GM18498 (cell line): ENCODE measurements around the gene CYP4F3.
"Not testable (repeated sequence)": the region's sequence is repeated elsewhere in the genome, so short reads cannot be mapped to it uniquely, and the experiment has no call there.

Source experiments
- ATAC-seq: cut with Tn5 transposase; IDR thresholded peaks from one replicate; pipeline ENCODE4 v1.9.1; 2021; ENCODE audit warnings: mild to moderate bottlenecking, moderate library complexity; ENCODE audit not compliant: unreplicated experiment

Gene CYP4F3

DNA sequence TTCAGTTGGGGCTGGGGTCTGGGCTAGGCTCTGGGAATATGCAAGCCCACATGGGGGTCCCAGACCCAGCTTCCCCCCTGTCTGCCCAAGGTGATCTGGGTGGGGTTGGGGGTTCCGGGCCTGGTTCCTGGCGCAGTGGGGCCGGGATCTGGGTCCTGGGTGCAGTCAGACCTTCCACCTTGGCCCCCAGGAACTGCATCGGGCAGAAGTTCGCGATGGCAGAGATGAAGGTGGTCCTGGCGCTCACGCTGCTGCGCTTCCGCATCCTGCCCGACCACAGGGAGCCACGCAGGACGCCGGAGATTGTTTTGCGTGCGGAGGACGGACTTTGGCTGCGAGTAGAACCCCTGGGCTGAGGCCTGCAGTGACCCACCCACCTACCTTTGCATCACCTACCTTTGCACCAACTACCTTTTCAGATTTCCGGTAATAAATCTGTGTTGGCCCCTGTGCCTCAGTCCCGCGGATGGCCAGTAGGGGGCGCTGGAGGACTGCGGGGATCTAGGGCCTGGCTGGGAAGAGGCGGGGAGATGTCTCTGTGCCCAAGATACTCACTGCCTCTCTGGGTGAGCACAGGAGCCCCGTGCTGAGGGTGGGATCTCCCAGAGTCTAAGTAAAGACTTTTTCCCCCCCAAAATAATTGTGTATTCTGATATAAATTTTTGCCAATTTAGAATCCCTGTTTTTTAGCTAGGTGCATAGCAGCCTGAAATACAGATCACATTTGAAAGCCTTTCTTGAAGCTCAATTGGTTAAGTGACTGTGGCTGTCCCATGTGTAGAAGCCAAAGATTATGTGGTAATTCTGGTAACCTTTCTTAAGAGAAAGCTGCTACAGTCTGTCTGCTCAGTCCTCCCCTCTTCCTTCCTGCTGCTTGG is 11.5 kb upstream of the CYP4F3 start:
- no peak for ATAC-seq

DNA sequence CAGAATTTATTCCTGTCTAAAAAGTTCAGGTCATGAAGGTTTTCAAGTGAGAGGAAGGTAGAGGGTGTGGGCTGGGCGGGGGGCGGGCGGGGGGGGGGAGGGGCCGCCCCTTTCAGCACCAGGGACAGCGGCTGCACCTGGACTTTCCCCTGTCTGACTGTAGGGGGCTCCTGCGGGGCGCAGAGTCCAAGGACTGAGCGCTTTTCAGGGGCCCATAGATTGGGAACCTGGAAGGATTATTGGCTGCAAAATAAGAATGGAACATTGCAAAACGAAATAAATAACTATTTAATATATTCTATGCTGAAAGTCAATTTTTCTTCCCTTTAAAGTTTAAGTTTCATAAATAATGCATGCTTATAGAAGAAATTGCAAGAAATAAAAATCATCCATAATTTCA is 8.9 kb upstream of the CYP4F3 start:
- ATAC-seq, result no peak

DNA sequence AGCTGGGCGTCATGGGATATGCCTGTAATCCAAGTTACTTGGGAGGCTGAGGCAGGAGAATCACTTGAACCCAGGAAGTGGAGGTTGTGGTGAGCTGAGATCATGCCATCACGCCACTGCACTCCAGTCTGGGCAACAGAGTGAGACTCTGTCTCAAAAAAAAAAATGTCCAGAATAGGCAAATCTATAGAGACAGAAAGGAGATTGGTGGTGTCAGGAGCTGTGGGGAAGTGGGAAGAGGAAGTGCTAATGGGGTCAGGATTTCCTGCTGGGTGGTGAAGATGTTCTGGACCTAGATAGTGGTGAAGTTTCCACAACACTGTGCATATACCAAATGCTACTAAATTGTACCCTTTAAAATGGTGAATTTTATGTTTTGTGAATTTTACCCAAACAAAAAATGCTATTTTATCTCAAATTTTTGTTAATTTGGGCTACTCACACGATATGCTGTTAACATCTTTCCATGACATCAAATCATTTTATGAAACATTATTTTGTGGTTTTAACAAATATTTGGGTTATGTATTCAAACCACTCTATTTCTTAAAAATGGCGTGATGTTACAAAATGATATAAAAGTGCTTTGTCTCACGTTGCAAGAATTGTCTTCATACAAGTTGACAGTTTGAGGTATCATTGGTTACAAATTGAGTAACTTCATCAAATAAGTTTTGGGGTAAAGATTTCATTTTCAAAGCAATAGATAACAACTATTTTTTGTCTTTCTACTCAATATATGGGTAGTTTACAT is 7.4 kb upstream of the CYP4F3 start:
- no peak for ATAC-seq

DNA sequence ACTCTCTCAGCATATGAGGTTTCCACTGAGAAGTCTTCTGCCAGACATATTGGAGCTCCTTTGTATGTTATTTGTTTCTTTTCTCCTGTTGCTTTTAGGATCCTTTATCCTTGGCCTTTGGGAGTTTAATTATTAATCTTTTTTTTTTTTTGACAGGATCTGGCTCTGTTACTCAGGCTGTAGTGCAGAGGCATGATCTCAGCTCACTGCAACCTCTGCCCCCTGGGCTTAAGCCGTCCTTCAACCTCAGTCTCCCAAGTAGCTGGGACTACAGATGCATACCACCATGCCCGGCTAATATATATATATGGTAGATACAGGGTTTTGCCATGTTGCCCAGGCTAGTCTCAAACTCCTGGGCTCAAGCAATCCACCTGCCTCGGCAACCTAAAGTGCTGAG is 6.6 kb upstream of the CYP4F3 start:
- ATAC-seq, result no peak

DNA sequence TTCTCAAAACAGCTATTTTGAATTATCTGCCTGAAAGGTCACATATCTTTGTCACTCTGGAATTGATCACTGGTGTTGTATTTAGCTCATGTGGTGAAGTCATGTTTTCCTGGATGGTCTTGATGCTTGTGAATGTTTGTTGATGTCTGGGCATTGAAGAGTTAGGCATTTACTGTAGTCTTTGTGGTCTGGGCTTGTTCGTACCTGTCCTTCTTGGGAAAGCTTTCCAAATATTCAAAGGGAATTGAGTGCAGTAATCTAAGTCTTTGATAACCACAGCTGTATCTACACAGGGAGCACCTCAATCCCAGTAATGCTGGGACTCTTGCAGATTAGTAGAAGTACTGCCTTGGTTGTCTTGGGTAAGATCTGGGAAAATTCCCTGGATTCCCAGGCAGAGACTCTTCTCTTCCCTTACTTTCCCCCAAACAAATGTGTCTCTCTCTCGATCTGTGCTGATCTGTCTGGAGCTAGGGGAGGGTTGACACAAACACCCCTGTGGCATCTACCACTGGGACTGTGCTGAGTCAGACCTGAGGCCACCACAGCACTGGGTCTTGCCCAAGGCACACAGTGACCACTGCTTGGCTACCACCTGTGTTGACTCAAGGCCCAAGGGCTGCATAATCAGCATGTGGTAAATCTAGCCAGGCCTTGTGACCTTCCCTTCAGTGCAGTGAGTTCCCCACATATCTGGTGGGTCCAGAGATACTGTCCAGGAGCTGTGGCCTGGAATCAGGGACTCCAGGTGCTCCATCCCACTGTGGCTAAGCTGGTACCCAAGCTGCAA is 5.5 kb upstream of the CYP4F3 start:
- no peak for ATAC-seq

DNA sequence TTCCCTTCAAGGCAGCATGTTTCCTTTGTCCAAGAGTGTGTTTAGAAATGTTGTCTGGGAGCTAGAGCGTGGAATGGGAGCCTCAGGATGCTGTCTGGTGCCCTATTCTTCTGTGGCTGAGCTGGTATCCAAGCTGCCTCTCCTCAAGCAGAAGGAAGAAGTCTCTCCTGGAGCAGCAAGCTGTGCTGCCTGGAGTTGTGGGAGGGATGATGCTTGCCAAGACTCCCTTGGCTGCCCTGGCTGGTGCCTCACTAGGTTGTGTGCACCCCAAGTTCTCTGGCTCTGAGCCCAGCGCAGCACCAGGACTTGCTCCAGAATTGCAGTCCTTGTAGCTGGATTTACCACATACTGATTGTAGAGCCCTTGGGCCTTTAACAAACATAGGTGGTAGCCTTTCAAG is 4.7 kb upstream of the CYP4F3 start:
- ATAC-seq, result no peak

DNA sequence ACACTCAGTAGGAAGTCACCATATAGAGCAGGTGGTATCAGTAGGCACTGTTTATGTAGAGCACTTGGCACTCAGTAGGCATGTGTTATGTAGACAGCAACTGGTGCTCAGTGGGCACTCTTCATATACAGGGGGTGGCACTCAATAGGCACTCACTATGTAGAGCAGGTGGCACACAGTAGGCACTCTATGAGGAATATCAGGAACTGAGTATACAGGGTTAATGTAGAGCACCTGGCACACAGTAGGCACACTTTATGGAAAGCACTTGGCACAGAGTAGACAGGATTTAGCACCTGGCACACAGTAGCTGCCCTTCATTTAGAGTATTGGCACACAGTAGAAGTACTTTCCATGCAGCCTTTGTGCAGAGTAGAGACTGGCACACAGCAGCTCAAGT is 1.1 kb upstream of the CYP4F3 start:
- no peak for ATAC-seq

DNA sequence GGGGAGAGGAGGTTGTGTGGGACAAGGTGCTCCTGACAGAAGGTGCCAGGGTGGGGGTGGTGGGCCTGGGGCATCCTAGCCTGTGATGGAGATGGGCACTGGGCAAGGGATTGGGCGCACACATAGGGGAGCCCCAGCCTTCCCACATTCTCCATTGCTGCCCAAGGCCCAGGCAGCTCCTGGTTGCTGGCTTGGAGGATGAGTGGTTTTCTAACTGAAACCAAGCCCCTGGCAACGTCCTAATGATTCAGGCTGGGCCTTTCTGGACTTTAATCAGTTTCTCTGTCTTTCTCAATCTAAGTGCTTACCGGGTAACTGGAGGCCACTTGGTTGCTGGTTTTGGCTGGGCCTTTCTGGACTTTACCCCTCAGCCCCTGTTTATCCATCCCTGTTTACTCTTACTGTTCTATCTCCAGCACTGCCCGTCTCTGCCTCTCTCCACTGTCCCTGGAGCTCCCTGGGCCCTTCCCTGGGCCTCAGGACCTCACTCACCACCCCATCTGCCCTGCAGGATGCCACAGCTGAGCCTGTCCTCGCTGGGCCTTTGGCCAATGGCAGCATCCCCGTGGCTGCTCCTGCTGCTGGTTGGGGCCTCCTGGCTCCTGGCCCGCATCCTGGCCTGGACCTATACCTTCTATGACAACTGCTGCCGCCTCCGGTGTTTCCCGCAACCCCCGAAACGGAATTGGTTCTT is 354 bp downstream of the CYP4F3 start:
- no peak for ATAC-seq

DNA sequence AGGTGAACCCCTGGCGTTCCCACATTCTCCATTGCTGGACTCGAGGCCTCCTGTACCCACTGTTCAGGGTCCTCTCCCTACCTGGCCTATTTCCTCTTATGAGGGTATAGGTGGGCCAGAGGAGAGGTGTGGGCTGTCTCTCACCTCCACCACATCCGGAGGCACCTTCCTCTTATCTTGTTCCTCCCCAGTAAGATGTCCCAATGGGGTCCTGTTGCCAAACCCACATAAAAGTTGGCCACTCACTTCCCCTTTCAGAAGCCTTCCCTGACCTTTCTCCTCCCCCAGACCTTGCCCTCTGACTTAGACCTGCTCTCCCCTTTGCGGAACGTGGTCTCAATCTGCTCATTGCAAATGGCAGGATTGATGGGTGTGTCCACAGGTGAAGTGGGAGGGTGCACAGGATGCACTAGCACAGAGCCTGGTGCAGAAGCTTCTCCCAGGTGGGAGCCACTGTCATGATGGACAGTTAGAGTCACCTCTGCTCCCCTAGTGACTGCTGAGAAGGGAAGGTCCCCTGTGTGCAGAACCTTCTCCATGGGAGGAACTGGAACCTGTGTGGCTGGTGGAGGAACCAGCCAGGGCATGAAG is 1.3 kb downstream of the CYP4F3 start:
- ATAC-seq, result no peak

DNA sequence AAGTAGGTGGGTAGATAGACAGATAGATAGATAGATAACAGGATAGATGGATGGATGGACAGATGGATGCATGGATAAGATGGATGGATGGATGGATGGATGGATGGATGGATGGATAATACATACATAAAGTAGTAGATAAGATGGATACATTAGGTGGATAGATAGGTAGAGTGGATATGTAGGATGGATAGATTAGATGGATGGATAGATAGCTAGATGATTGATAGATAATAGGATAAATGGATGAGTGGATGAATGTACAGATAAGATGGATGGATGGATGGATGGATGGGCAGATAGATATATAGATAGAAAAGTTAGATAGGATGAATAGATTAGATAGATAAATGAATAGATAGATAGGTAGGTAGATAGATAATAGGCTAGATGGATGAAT is 2.1 kb downstream of the CYP4F3 start:
- no peak for ATAC-seq

DNA sequence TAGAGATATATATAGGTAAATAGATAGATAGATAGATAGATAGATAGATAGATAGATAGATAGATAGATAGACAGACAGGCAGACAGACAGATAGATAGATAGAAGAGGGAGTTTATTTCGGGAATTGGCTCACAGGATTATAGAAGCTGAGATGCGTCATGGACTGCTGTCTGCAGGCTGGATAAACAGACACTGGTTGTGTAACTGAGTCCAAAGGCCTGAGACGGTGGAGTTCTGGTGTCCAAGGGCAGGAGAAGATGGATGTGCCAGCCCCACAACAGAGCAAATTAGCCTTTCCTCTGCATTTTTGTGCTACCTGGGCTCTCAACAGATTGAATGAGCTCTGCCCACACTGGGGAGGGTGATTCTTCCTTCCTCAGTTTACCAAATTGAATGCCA is 2.7 kb downstream of the CYP4F3 start:
- ATAC-seq, result no peak

DNA sequence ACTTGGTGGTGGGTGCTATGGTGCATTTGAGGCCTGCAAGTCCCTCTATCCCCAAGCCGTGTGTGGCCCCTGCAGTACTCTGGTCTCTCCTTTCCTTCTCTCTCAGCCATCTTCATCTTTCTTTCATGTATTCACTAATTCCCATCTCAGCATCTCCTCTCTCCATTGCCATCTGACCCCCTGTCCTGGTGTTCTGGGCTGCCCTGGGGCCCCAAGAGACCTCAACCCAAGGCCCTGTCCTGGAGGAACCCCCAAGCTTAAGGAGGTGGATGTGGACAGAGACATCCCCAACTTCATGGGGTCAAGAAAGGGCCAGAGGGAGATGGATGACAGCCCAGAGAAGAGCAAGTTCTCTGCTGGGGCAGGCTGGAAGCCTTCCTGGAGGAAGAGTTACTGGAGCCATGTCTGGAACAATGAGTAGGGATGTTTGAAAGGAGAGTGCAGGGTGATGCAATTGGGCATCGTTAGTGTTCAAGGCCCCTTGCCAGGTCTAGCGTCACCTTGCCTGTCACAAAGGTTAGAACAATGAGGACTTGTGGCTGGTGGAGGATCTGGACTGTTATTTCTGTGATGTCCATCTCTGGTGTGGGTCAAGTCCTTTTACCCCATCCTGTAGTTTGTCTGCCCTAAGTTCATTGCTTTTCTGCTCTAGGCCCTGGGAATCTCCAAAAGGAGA is 3.5 kb downstream of the CYP4F3 start:
- ATAC-seq, result no peak

DNA sequence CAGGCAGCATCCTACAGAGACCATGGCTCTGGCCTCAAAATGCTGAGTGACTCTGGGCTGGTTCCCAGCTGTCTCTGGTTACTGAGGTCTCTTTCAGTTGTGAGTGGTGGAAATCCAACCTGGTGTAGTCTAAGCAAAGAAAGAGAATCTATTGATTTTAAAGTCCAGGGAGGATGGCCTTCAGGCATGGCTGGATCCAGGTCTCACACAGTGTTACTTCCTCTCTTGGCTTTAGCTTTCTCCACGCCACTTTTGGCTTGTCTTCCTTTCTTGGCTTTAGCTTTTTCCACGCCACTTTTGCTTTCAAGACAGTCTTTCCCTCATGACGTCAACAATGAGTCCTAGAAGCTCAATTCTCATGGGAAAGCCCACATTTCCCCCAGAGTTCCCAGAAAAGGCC is 4.1 kb downstream of the CYP4F3 start:
- no peak for ATAC-seq

DNA sequence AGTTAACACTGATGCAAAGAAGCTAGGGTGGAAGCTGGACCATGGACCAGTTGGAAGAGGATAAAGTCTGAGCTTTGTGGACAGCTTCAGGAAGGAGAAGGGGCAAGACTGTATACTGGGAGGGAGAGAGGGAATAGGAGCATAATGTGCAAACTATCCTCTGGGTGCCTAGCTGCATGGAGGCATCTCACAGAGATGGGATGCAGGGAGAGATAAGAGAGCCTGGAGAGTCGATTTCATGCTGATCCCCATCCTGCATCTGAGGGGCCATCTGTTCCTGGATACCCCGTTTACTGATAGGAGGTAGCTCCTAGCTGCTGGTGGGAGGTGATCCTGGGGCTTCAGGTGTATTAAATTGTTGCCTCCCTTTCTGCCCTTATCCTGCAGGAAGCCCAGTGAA is 8.8 kb downstream of the CYP4F3 start:
- no peak for ATAC-seq

DNA sequence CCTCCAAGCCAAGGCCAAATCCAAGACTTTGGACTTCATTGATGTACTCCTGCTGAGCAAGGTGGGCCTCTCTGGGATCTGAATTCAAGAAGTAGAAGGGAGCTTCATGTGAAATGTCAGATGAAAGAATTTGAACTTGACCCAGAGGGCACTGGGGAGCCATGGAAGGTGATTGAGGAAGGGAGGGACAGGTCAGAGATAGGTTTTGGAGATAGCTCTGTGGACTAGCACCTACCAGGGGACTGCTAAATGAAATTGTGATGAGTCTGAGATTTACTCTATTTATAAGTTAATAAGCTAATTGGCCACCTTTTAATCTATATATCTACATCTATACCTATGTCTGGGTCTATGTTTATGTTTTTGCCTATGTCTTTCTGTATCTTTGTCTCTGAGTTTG is 9.4 kb downstream of the CYP4F3 start:
- not testable (repeated sequence) for ATAC-seq

DNA sequence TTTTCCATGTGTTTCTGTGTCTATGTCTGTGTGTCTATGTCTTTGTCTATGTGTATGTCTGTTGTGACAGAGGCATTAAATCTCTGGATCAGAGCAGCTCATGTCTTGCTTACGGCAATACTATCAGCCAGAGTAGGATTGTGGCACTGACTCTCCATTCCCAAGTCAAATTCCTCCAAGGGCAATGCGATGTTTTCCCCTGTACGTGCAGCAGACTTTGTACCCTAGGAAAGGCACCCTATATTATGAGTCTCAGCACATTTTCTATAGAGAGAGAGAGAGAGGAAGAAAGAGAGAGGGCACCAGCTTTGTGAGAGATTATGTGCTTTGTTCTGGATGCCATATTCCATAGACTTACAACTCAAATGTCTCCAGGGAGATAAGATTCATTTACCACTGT is 11.1 kb downstream of the CYP4F3 start:
- no peak for ATAC-seq

DNA sequence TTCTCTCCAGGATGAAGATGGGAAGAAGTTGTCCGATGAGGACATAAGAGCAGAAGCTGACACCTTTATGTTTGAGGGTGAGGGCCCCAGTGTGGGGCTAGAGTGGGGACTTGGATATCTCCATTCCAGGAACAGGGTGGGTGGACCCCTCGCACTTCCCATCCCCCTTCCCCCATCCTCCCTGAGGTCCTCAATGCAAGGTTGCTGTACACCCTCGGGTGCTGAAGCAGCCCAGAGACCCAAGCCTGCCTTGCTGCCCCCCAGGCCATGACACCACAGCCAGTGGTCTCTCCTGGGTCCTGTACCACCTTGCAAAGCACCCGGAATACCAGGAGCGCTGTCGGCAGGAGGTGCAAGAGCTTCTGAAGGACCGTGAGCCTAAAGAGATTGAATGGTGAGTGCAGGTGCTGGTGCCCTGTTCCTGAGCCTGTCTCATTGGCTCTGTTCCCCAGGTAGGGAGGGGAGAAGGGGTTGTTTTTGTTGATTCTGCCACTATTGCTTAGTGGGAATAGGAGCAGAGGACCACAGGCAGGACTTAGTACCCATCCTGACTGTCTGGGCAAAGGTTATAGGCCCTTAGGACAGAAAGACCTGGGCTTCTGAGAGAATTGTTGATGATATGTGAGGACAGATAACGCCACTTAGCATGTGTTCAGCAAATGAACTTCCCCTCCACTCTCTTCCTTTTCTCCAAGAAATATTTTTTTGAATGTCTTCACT is 12.0 kb downstream of the CYP4F3 start:
- ATAC-seq, result no peak

DNA sequence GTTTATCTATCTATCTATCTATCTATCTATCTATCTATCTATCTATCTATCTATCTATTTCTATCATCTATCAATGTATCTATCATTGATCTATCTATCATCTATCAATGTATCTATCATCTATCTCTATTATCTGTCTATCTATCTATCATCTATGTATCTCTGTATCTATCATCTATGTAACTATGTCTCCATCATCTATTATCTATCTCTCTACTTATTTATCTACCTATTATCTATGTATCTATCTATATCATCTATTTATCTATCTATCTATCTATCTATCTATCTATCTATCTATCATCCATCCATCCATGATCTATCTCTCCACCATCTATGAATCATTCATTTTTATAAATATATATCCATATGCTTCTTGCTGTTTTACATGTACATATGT is 15.8 kb downstream of the CYP4F3 start:
- no peak for ATAC-seq

DNA sequence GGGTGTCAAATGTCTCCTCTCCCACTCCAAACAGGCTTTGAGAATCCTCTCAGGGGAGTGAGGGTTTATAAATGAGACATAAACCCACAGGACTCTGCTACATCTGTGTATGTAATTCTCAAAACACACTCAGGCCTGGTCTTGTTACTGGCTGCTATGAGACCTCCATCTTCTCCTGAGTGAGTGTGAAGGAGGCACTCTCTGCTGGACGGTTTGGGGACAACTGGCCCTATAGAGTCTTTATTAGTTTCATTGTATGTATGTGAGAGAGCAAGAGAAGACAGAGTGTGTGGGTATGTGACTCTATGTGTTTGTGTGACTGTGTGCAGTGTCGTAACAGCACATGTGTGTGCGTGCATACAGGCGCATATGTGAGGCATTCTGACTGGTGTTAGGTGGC is 22.6 kb downstream of the CYP4F3 start:
- ATAC-seq, result no peak
